ENCODE measurements around the gene ANXA8. TPM values are rescaled to one million over a fixed set of nuclear protein-coding genes. Genes with fewer than 3 reads are reported as not detected.
"Not testable (repeated sequence)": the region's sequence is repeated elsewhere in the genome, so short reads cannot be mapped to it uniquely, and the experiment has no call there.

The ANXA8 gene
- total RNA-seq, 1 donor from 2014 or later, result 1.0 TPM

GRCh38 chr10:47461261-47461687, 22.6 kb downstream of the ANXA8 start:
- peaks cover 12% of the 10 kb centered on the region for H3K4me1 ChIP-seq (ENCODE audit: insufficient read depth, low read length)
- not testable (repeated sequence) for H4K20me1 ChIP-seq (ENCODE audit: insufficient read depth, low read length); H2AFZ ChIP-seq (ENCODE audit: low read depth, low read length); H3K9me3 ChIP-seq (ENCODE audit: insufficient read depth, low read depth, low read length); H3K36me3 ChIP-seq (ENCODE audit: insufficient read depth, low read length); H3K4me3 ChIP-seq (ENCODE audit: insufficient read depth, low read depth, low read length); H3K27me3 Mint-ChIP-seq (ENCODE audit: low read depth, unreplicated experiment); H3K27me3 ChIP-seq (ENCODE audit: insufficient read depth, low read length); H3K79me2 ChIP-seq (ENCODE audit: insufficient read depth, low read length); H3K36me3 Mint-ChIP-seq (ENCODE audit: low read depth, unreplicated experiment); FAIRE-seq; H3K9me3 Mint-ChIP-seq (ENCODE audit: unreplicated experiment)
- H3K4me2 ChIP-seq (ENCODE audit: low read length), result peak overlapping the region; percentile 58
- peak overlapping the region; percentile 67 for H3K9ac ChIP-seq (ENCODE audit: low read length)
- peak; percentile 82 for DNase-seq (ENCODE audit: low read depth)
- Mint-ChIP-seq H3K4me1 (ENCODE audit: low read depth, unreplicated experiment) (peaks cover 17% of the 10 kb centered on the region), H3K27ac (ENCODE audit: unreplicated experiment) (peak overlapping the region; percentile 94), H3K4me3 (ENCODE audit: unreplicated experiment) (peak overlapping the region; percentile 20)
- peak overlapping the region; percentile 66 for H3K27ac ChIP-seq (ENCODE audit: low read depth, low read length)

- Histone ChIP-seq H2AFZ (ENCODE audit: low read depth, low read length) (no peak overlapping the region), H3K27me3 (ENCODE audit: insufficient read depth, low read length) (no peaks in the 10 kb centered on the region), H4K20me1 (ENCODE audit: insufficient read depth, low read length) (no peaks in the 10 kb centered on the region), H3K4me1 (ENCODE audit: insufficient read depth, low read length) (peaks cover 12% of the 10 kb centered on the region), H3K4me2 (ENCODE audit: low read length) (peak overlapping the region; percentile 59), H3K36me3 (ENCODE audit: insufficient read depth, low read length) (no peaks in the 10 kb centered on the region), H3K9ac (ENCODE audit: low read length) (no peak overlapping the region), H3K4me3 (ENCODE audit: insufficient read depth, low read depth, low read length) (no peak overlapping the region), H3K27ac (ENCODE audit: low read depth, low read length) (peak overlapping the region; percentile 31), H3K9me3 (ENCODE audit: insufficient read depth, low read depth, low read length) (no peaks in the 10 kb centered on the region), H3K79me2 (ENCODE audit: insufficient read depth, low read length) (no peaks in the 10 kb centered on the region)
- Mint-ChIP-seq H3K9me3 (ENCODE audit: unreplicated experiment) (no peaks in the 10 kb centered on the region), H3K27me3 (ENCODE audit: low read depth, unreplicated experiment) (peaks cover 12% of the 10 kb centered on the region), H3K4me3 (ENCODE audit: unreplicated experiment) (no peak overlapping the region), H3K27ac (ENCODE audit: unreplicated experiment) (peak overlapping the region; percentile 92), H3K36me3 (ENCODE audit: low read depth, unreplicated experiment) (no peaks in the 10 kb centered on the region), H3K4me1 (ENCODE audit: low read depth, unreplicated experiment) (peaks cover 17% of the 10 kb centered on the region)
- TF ChIP-seq CTCF (IDR thresholded peaks at IDR 0.05; ENCODE audit: insufficient read depth, low read depth, low read length) (no peak), EZH2 (IDR thresholded peaks at IDR 0.05; ENCODE audit: insufficient read depth, low read length) (no peak)
- FAIRE-seq (no peak), DNase-seq (ENCODE audit: low read depth) (peak; percentile 85)
Measured at GRCh38 chr10:47458466-47459154, 25.3 kb downstream of the ANXA8 start.

GRCh38 chr10:47457826-47458225, 26.1 kb downstream of the ANXA8 start:
- TF ChIP-seq EZH2 (IDR thresholded peaks at IDR 0.05; ENCODE audit: insufficient read depth, low read length) (no peak), CTCF (IDR thresholded peaks at IDR 0.05; ENCODE audit: insufficient read depth, low read depth, low read length) (no peak)
- no peaks in the 10 kb centered on the region for H3K9me3 ChIP-seq (ENCODE audit: insufficient read depth, low read depth, low read length)
- no peak overlapping the region for H3K9ac ChIP-seq (ENCODE audit: low read length)
- H3K79me2 ChIP-seq (ENCODE audit: insufficient read depth, low read length), result no peaks in the 10 kb centered on the region
- DNase-seq (ENCODE audit: low read depth) (no peak), FAIRE-seq (no peak)
- Mint-ChIP-seq H3K36me3 (ENCODE audit: low read depth, unreplicated experiment) (no peaks in the 10 kb centered on the region), H3K27ac (ENCODE audit: unreplicated experiment) (peak overlapping the region; percentile 92), H3K4me1 (ENCODE audit: low read depth, unreplicated experiment) (peaks cover 17% of the 10 kb centered on the region), H3K27me3 (ENCODE audit: low read depth, unreplicated experiment) (peaks cover 15% of the 10 kb centered on the region), H3K4me3 (ENCODE audit: unreplicated experiment) (no peak overlapping the region), H3K9me3 (ENCODE audit: unreplicated experiment) (no peaks in the 10 kb centered on the region)
- no peaks in the 10 kb centered on the region for H3K36me3 ChIP-seq (ENCODE audit: insufficient read depth, low read length)
- H4K20me1 ChIP-seq (ENCODE audit: insufficient read depth, low read length), result no peaks in the 10 kb centered on the region
- H3K4me3 ChIP-seq (ENCODE audit: insufficient read depth, low read depth, low read length), result no peak overlapping the region
- no peaks in the 10 kb centered on the region for H3K27me3 ChIP-seq (ENCODE audit: insufficient read depth, low read length)
- no peak overlapping the region for H3K27ac ChIP-seq (ENCODE audit: low read depth, low read length)
- no peak overlapping the region for H2AFZ ChIP-seq (ENCODE audit: low read depth, low read length)
- H3K4me2 ChIP-seq (ENCODE audit: low read length), result no peak overlapping the region
- H3K4me1 ChIP-seq (ENCODE audit: insufficient read depth, low read length), result peaks cover 12% of the 10 kb centered on the region
